Progenitor cell of endocrine pancreas (in vitro differentiated cells): ENCODE data around the gene LRG1. TPM values are rescaled to one million over a fixed set of nuclear protein-coding genes. Genes with fewer than 3 reads are reported as not detected.

ENCODE experiments used
- DNase-seq: peaks from one replicate; pipeline ENCODE4 v3.0.0; 2021; ENCODE audit warnings: low spot score; ENCODE audit not compliant: unreplicated experiment
- H3K27ac Mint-ChIP-seq: 2 replicates; pipeline ENCODE4 v1.8.0; 2021; ENCODE audit warnings: mild to moderate bottlenecking, moderate library complexity, mixed read lengths
- H3K27me3 Mint-ChIP-seq: 2 replicates; pipeline ENCODE4 v1.8.0; 2021; ENCODE audit warnings: mixed read lengths
- H3K36me3 Mint-ChIP-seq: 2 replicates; pipeline ENCODE4 v1.8.0; 2022; ENCODE audit warnings: mixed read lengths; ENCODE audit not compliant: insufficient read depth
- H3K4me1 Mint-ChIP-seq: 2 replicates; pipeline ENCODE4 v1.8.0; 2021; ENCODE audit warnings: low read depth, mixed read lengths
- H3K4me3 Mint-ChIP-seq: 2 replicates; pipeline ENCODE4 v1.8.0; 2021; ENCODE audit warnings: low read depth, mild to moderate bottlenecking, moderate library complexity, mixed read lengths
- H3K9me3 Mint-ChIP-seq: 2 replicates; pipeline ENCODE4 v1.8.0; 2021; ENCODE audit warnings: low read depth, mixed read lengths
- total RNA-seq: library from RNA; stranded (reverse); gene quantifications from 2 replicates; pipeline ENCODE4 v1.2.1, GENCODE V29; 2021
- TF ChIP-seq, protein P1 (sequence below): fragments of 200-600 bp; sonication (generic); IDR thresholded peaks from one replicate; pipeline ENCODE4 v1.5.0; 2021; ENCODE audit warnings: antibody characterized with exemption, mild to moderate bottlenecking; ENCODE audit not compliant: unreplicated experiment

LRG1 gene
- total RNA-seq, 1 donor from 2014 or later: 0.34 TPM

DNA sequence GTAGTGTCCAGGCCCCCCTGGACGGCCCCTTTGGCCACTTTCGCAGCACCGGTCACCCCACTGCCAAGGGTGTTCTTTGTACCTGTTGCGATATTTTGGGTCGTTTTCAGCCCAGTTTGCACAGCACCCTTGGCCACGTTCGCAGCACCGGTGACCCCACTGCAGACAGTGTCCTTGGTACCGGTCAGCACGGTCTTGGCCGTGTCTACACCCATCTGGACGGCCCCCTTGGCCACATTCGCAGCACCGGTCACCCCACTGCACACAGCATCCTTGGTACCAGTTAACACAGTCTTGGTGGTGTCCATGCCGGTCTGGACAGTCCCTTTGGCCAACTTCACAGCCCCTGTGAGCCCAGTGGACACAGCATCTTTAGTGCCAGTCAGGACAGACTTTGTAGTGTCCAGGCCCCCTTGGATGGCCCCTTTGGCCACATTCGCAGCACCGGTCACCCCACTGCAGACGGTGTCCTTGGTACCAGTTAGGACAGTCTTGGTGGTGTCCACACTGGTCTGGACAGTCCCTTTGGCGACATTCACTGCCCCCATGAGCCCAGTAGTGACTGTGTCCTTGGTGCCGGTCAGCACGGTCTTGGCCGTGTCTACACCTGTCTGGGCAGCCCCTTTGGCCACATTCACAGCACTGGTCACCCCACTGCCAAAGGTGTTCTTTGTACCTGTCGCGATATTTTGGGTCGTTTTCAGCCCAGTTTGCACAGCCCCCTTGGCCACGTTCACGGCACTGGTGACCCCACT is 28.4 kb downstream of the LRG1 start:
- H3K4me3 Mint-ChIP-seq: no peak overlapping the region
- DNase-seq: no peak
- H3K4me1 Mint-ChIP-seq: no peaks in the 10 kb centered on the region
- H3K27me3 Mint-ChIP-seq: peaks cover 3% of the 10 kb centered on the region
- H3K9me3 Mint-ChIP-seq: no peaks in the 10 kb centered on the region
- peaks cover 3% of the 10 kb centered on the region for H3K36me3 Mint-ChIP-seq
- TF ChIP-seq, protein P1, sequence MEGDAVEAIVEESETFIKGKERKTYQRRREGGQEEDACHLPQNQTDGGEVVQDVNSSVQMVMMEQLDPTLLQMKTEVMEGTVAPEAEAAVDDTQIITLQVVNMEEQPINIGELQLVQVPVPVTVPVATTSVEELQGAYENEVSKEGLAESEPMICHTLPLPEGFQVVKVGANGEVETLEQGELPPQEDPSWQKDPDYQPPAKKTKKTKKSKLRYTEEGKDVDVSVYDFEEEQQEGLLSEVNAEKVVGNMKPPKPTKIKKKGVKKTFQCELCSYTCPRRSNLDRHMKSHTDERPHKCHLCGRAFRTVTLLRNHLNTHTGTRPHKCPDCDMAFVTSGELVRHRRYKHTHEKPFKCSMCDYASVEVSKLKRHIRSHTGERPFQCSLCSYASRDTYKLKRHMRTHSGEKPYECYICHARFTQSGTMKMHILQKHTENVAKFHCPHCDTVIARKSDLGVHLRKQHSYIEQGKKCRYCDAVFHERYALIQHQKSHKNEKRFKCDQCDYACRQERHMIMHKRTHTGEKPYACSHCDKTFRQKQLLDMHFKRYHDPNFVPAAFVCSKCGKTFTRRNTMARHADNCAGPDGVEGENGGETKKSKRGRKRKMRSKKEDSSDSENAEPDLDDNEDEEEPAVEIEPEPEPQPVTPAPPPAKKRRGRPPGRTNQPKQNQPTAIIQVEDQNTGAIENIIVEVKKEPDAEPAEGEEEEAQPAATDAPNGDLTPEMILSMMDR: no peak
- no peak overlapping the region for H3K27ac Mint-ChIP-seq

DNA sequence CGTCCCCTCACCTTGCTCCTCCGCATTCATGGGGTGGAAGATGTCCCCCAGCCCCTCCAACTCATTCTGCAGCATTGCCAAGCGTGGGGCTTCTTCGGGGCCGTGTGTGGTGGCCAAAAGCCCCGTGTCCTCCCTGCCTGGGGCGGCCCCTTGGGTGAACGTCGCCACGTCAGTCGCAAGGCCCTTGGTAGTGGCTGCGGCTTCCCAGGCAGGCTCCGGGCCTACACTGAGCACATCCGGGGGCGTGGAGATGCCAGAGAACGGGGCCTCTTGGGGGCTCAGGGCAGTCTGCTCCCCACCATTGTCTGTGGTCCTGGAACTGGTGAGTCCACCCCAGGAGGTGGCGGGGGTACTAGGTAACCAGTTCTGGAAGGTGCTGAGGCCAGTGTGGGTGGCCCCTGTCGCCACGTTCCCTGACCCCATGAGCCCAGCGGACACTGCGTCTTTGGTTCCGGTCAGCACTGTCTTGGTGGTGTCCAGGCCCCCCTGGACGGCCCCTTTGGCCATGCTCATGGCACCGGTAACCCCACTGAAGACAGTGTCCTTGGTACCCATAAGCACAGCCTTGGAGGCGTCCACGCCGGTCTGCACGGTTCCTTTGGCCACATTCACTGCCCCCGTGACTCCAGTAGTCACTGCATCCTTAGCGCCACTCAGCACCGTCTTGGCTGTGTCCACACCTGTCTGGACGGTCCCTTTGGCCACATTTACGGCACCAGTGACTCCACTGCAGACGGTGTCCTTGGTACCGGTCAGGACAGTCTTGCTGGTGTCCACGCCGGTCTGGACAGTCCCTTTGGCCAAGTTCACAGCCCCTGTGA is 29.2 kb downstream of the LRG1 start:
- DNase-seq: no peak
- Mint-ChIP-seq H3K36me3 (peaks cover 11% of the 10 kb centered on the region), H3K9me3 (no peaks in the 10 kb centered on the region), H3K4me1 (no peaks in the 10 kb centered on the region), H3K27ac (no peak overlapping the region), H3K27me3 (peaks cover 3% of the 10 kb centered on the region), H3K4me3 (no peak overlapping the region)
- TF ChIP-seq, protein P1: no peak

DNA sequence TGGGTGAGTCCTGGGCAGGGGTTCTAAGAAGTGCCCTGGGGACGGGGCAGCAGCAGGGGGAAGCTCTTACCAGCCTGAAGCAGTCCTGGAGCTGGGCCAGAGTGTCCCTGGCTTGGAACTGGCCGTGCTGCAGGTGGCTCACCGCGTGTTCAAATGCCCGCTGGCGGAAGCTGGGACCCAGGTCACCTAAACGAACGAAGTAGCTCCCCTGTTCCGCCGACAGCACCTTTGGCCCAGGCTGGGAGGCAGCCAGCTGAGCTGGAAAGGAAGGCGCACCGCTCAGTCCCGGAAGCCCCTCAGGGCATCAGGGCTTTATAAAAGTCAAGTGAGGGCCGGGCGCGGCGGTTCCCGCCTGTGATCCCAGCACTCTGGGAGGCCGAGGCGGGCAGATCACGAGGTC is 31.1 kb downstream of the LRG1 start:
- H3K27ac Mint-ChIP-seq: no peak overlapping the region
- H3K4me1 Mint-ChIP-seq: no peaks in the 10 kb centered on the region
- no peaks in the 10 kb centered on the region for H3K9me3 Mint-ChIP-seq
- H3K4me3 Mint-ChIP-seq: no peak overlapping the region
- TF ChIP-seq, protein P1: no peak
- no peaks in the 10 kb centered on the region for H3K27me3 Mint-ChIP-seq
- no peak for DNase-seq
- peaks cover 13% of the 10 kb centered on the region for H3K36me3 Mint-ChIP-seq

DNA sequence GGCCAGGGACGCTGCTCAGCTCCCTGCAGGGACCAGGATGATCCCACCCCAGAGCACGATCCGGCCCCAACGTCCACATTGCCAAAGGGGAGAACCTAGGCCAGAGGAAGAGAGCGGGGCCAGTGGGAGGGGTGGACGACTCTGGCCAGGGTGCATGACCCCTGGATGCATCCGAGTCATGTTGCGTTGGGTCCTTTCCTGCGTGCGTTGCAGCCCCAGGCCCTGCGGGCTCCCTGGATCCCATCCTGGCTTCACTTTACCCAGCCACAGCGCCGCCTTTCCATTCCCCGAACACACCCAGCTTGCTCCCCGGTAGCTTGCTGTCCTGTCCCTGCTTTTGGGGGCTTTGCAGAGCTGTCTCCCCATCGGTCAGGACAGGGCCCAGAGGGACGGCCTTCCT is 32.0 kb downstream of the LRG1 start:
- Mint-ChIP-seq H3K4me1 (no peaks in the 10 kb centered on the region), H3K36me3 (peaks cover 13% of the 10 kb centered on the region)
- TF ChIP-seq, protein P1: no peak

DNA sequence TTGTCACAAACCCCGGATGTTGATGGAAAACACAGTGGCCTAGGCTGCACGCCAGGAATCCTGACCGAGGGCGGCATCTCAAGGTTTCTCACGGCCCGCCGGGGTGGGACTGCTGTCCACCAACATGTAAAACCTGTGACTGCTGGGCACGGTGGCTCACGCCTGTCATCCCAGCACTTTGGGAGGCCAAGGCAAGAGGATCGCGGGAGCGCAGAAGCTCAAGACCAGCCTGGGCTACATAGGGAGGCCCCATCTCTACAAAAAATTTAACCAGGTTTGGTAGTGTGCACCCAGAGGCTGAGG is 32.7 kb downstream of the LRG1 start:
- TF ChIP-seq, protein P1: no peak
- Mint-ChIP-seq H3K4me3 (no peak overlapping the region), H3K4me1 (no peaks in the 10 kb centered on the region), H3K27ac (no peak overlapping the region), H3K36me3 (peaks cover 13% of the 10 kb centered on the region), H3K9me3 (no peaks in the 10 kb centered on the region), H3K27me3 (no peaks in the 10 kb centered on the region)
- no peak for DNase-seq

More for the DNA sequence above, 32.0 kb downstream of the LRG1 start:
- no peaks in the 10 kb centered on the region for H3K27me3 Mint-ChIP-seq
- DNase-seq: no peak
- H3K27ac Mint-ChIP-seq: no peak overlapping the region
- no peak overlapping the region for H3K4me3 Mint-ChIP-seq
- H3K9me3 Mint-ChIP-seq: no peaks in the 10 kb centered on the region
